IMR-90 (cell line): ENCODE data around the gene ENPP6. TPM values are rescaled to one million over a fixed set of nuclear protein-coding genes. Genes with fewer than 3 reads are reported as not detected.

ENCODE experiments used
- ATAC-seq: fragments of 200-7000 bp; cut with Tn5 transposase; 2 replicates; pipeline ENCODE4 v1.9.1; 2020; ENCODE audit warnings: low read depth, mild to moderate bottlenecking, moderate library complexity
- BruUV-seq: library from RNA; stranded (reverse); fragments of 400-500 nt; replicated peaks from 2 replicates; lab custom pipeline; 2021; lab: Mats Ljungman, UMichigan
- CTCF ChIA-PET: fragments of 300-600 bp; formaldehyde crosslinking; extraction: SDS; loops from one replicate; lab custom pipeline; 2021; ENCODE audit warnings: antibody characterized with exemption; lab: Yijun Ruan, JAX
- POLR2A ChIA-PET: fragments of 300-600 bp; sonication (Branson Sonifier 250); formaldehyde crosslinking; loops from one replicate; lab custom pipeline; 2022; ENCODE audit warnings: antibody characterized with exemption; ENCODE audit not compliant: unreplicated experiment; lab: Charles Lee
- DNase-seq: peaks from one replicate; pipeline ENCODE4 v3.0.0; 2013
- H2AFZ ChIP-seq: replicated peaks from 2 replicates; pipeline ENCODE3; 2013; ENCODE audit warnings: low read length, mild to moderate bottlenecking; ENCODE audit not compliant: poor library complexity
- H2AK5ac ChIP-seq: 2 replicates; pipeline ENCODE4 v1.6.1; 2013; ENCODE audit warnings: low read depth, low read length, inconsistent platforms
- H2AK9ac ChIP-seq: replicated peaks from 2 replicates; pipeline ENCODE3; 2013; ENCODE audit warnings: mild to moderate bottlenecking, low read depth, low read length, moderate library complexity; ENCODE audit not compliant: poor library complexity
- H2BK120ac ChIP-seq: 2 replicates; pipeline ENCODE4 v1.6.1; 2013; ENCODE audit warnings: low read depth, low read length, inconsistent platforms
- H2BK15ac ChIP-seq: 3 replicates; pipeline ENCODE4 v1.6.1; 2013; ENCODE audit warnings: low read depth, low read length, inconsistent platforms
- H2BK20ac ChIP-seq: 2 replicates; pipeline ENCODE4 v1.6.1; 2013; ENCODE audit warnings: low read depth, mild to moderate bottlenecking, inconsistent platforms, low read length, moderate library complexity
- H2BK5ac ChIP-seq: 2 replicates; pipeline ENCODE4 v1.6.1; 2013; ENCODE audit warnings: mild to moderate bottlenecking, low read depth, low read length, inconsistent platforms; ENCODE audit not compliant: poor library complexity, severe bottlenecking
- H3K14ac ChIP-seq: replicated peaks from 2 replicates; pipeline ENCODE4 v1.6.1; 2013; ENCODE audit warnings: low read depth, low read length, inconsistent platforms
- H3K18ac ChIP-seq: 2 replicates; pipeline ENCODE4 v1.6.1; 2013; ENCODE audit warnings: low read depth, low read length, control low read depth
- H3K23ac ChIP-seq: 2 replicates; pipeline ENCODE4 v1.6.1; 2013; ENCODE audit warnings: low read depth, low read length, inconsistent platforms
- H3K27ac ChIP-seq: 2 replicates; pipeline ENCODE4 v1.5.1; 2013; ENCODE audit warnings: mild to moderate bottlenecking, control low read depth, low read length; ENCODE audit not compliant: insufficient read depth
- H3K27me3 ChIP-seq: 2 replicates; pipeline ENCODE4 v1.6.1; 2013; ENCODE audit warnings: low read length; ENCODE audit not compliant: control insufficient read depth, insufficient read depth
- H3K36me3 ChIP-seq: 2 replicates; pipeline ENCODE4 v1.6.1; 2013; ENCODE audit warnings: low read length, mixed read lengths; ENCODE audit not compliant: control insufficient read depth, insufficient read depth
- H3K4ac ChIP-seq: 2 replicates; pipeline ENCODE4 v1.6.1; 2013; ENCODE audit warnings: low read depth, low read length, inconsistent platforms
- H3K4me1 ChIP-seq: 2 replicates; pipeline ENCODE4 v1.6.1; 2013; ENCODE audit warnings: low read length, mixed read lengths; ENCODE audit not compliant: control insufficient read depth, insufficient read depth
- H3K4me2 ChIP-seq: 2 replicates; pipeline ENCODE4 v1.6.1; 2013; ENCODE audit warnings: low read depth, mild to moderate bottlenecking, control low read depth, low read length, moderate library complexity
- H3K4me3 ChIP-seq: 2 replicates; pipeline ENCODE4 v1.5.1; 2013; ENCODE audit warnings: low read depth, mild to moderate bottlenecking, control low read depth, low read length, moderate library complexity; ENCODE audit not compliant: insufficient read depth
- H3K56ac ChIP-seq: 2 replicates; pipeline ENCODE4 v1.6.1; 2013; ENCODE audit warnings: low read length, inconsistent platforms; ENCODE audit not compliant: insufficient read depth; ENCODE audit errors: extremely low read depth
- H3K79me1 ChIP-seq, 2 experiments: 2 replicates each; pipeline ENCODE4 v1.6.1; 2013; ENCODE audit warnings: low read length in 2 of 2, inconsistent platforms in 1 of 2, low read depth in 1 of 2
- H3K9ac ChIP-seq: 2 replicates; pipeline ENCODE4 v1.6.1; 2013; ENCODE audit warnings: low read depth, low read length, control low read depth
- H3K9me1 ChIP-seq: 2 replicates; pipeline ENCODE4 v1.6.1; 2013; ENCODE audit warnings: low read length, inconsistent platforms; ENCODE audit not compliant: insufficient read depth
- H3K9me3 ChIP-seq: 2 replicates; pipeline ENCODE4 v1.6.1; 2013; ENCODE audit warnings: low read length; ENCODE audit not compliant: control insufficient read depth, insufficient read depth
- H4K20me1 ChIP-seq: 2 replicates; pipeline ENCODE4 v1.6.1; 2013; ENCODE audit warnings: low read length, inconsistent platforms; ENCODE audit not compliant: insufficient read depth
- H4K5ac ChIP-seq: 2 replicates; pipeline ENCODE4 v1.6.1; 2013; ENCODE audit warnings: mild to moderate bottlenecking, low read depth, low read length, control low read depth
- H4K8ac ChIP-seq, 2 experiments: 2 replicates each; pipeline ENCODE4 v1.6.1; 2013; ENCODE audit warnings: low read depth in 2 of 2, low read length in 2 of 2, control low read depth in 1 of 2, inconsistent platforms in 1 of 2
- H4K91ac ChIP-seq: 2 replicates; pipeline ENCODE4 v1.6.1; 2013; ENCODE audit warnings: low read depth, low read length, inconsistent platforms; ENCODE audit not compliant: insufficient read depth
- BHLHE40 ChIP-seq: fragments of 150-350 bp; IDR thresholded peaks from 2 replicates; pipeline ENCODE4 v1.6.1; 2016; ENCODE audit warnings: mild to moderate bottlenecking, low read depth, low read length
- CEBPB ChIP-seq: IDR thresholded peaks from 2 replicates; pipeline ENCODE4 v1.6.1; 2012; ENCODE audit warnings: low read depth, low read length, improper control_type of control experiment
- CHD1 ChIP-seq: IDR thresholded peaks from 2 replicates; pipeline ENCODE4 v1.6.1; 2012; ENCODE audit warnings: low read depth, low read length, improper control_type of control experiment
- CTCF ChIP-seq: conservative IDR thresholded peaks from 2 replicates; pipeline ENCODE4 v1.5.1; 2012; ENCODE audit warnings: mild to moderate bottlenecking, low read depth, low read length, improper control_type of control experiment
- FOS ChIP-seq: fragments of 150-350 bp; IDR thresholded peaks from 2 replicates; pipeline ENCODE4 v1.6.1; 2016; ENCODE audit warnings: low read depth, low read length
- MAFK ChIP-seq: IDR thresholded peaks from 2 replicates; pipeline ENCODE4 v1.6.1; 2012; ENCODE audit warnings: low read depth, low read length, improper control_type of control experiment
- MAZ ChIP-seq: IDR thresholded peaks from 2 replicates; pipeline ENCODE4 v1.6.1; 2012; ENCODE audit warnings: low read depth, mild to moderate bottlenecking, low read length, improper control_type of control experiment, moderate library complexity, borderline replicate concordance
- MXI1 ChIP-seq: IDR thresholded peaks from 2 replicates; pipeline ENCODE4 v1.6.1; 2012; ENCODE audit warnings: low read depth, mild to moderate bottlenecking, low read length, moderate library complexity, borderline replicate concordance
- NFE2L2 ChIP-seq: fragments of 150-350 bp; IDR thresholded peaks from 2 replicates; pipeline ENCODE4 v1.6.1; 2016; ENCODE audit warnings: low read depth, mild to moderate bottlenecking, low read length
- POLR2A ChIP-seq: IDR thresholded peaks from 2 replicates; pipeline ENCODE4 v1.6.1; 2012; ENCODE audit warnings: mild to moderate bottlenecking, low read depth, low read length
- RAD21 ChIP-seq: IDR thresholded peaks from 2 replicates; pipeline ENCODE4 v1.6.1; 2012; ENCODE audit warnings: low read length, improper control_type of control experiment
- RCOR1 ChIP-seq: IDR thresholded peaks from 2 replicates; pipeline ENCODE4 v1.6.1; 2012; ENCODE audit warnings: mild to moderate bottlenecking, low read length, improper control_type of control experiment; ENCODE audit not compliant: insufficient replicate concordance
- RFX5 ChIP-seq: IDR thresholded peaks from 2 replicates; pipeline ENCODE4 v1.8.0; 2012; ENCODE audit warnings: low read depth, mild to moderate bottlenecking, low read length, moderate library complexity
- SMC3 ChIP-seq: fragments of 150-350 bp; IDR thresholded peaks from 2 replicates; pipeline ENCODE4 v1.6.1; 2016; ENCODE audit warnings: low read depth, mild to moderate bottlenecking, antibody characterized with exemption, low read length, moderate library complexity
- USF2 ChIP-seq: fragments of 150-350 bp; IDR thresholded peaks from 2 replicates; pipeline ENCODE4 v1.6.1; 2017; ENCODE audit warnings: mild to moderate bottlenecking, antibody characterized with exemption, low read length, low read depth
- WGBS, 2 experiments: methylation state at CpG; one replicate each; pipeline versions ENCODE4 v1.1.5 to v1.1.7; 2013; ENCODE audit warnings: missing lambda C conversion rate in 2 of 2; ENCODE audit not compliant: insufficient read length in 1 of 2; ENCODE audit errors: extremely low coverage in 2 of 2; 5-methylcytosine and 5-hydroxymethylcytosine counted together
- dilution Hi-C: fragments of 300-500 bp; cut with HindIII; formaldehyde crosslinking; loops from one replicate; pipeline ENCODE4 v1.14.3; 2018; ENCODE audit warnings: low sequenced_read_pairs; ENCODE audit not compliant: unreplicated experiment
- in situ Hi-C: fragments of 300-500 bp; cut with MboI; formaldehyde crosslinking; loops from 3 replicates; pipeline ENCODE4 v1.14.3; 2019; ENCODE audit warnings: low sequenced_read_pairs, inconsistent platforms, mixed read lengths
- intact Hi-C: fragments of 100-400 bp; cut with micrococcal nuclease; formaldehyde crosslinking; loops from 2 replicates; pipeline ENCODE4 v1.10.0; 2022
- polyA plus RNA-seq, 3 experiments: library from polyadenylated mRNA; depleted of rRNA; stranded (reverse); fragments of >200 nt; gene quantifications; 2 replicates each; pipeline ENCODE4 v1.2.3, GENCODE V29; 2012; ENCODE audit warnings: low replicate concordance in 1 of 3
- total RNA-seq: library from RNA; depleted of rRNA; stranded (reverse); fragments of >200 nt; gene quantifications from 2 replicates; pipeline ENCODE4 v1.2.3, GENCODE V29; 2012
- TF ChIP-seq, protein P1 (sequence below): fragments of 150-350 bp; IDR thresholded peaks from 2 replicates; pipeline ENCODE4 v1.6.1; 2016; ENCODE audit warnings: low read depth, mild to moderate bottlenecking, low read length, moderate library complexity, borderline replicate concordance

Gene ENPP6
- total and polyA plus RNA-seq, 2 of the 4 experiments (the other 2 are of a cell fraction), result not detected

DNA sequence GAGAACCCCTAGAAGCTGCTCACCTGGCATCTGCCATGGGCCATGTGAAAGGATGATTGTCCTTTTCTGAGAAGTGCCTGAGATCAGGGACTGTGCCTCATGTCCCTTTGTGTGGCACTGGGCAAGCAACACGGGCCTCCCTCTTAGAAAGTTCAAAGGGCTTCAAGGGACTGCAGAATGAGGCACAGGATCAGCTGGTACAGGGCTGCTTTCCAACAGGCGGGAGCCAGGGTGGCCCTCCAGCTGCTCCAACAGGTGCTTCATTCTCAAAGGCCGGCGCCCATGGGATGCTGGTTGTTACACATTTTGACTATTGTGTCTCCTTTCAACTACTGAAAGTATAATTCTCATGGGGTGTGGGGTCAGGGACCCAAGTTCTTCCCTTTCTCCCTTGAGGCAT is 114.7 kb downstream of the ENPP6 start:
- BruUV-seq, result no TSS peak
- no peak overlapping the region for H4K8ac ChIP-seq
- no peaks in the 10 kb centered on the region for H3K79me1 ChIP-seq
- H2AFZ ChIP-seq, result no peak overlapping the region
- H3K4me2 ChIP-seq, result no peak overlapping the region
- no peak overlapping the region for H2AK5ac ChIP-seq
- 0 out of 2 replicates have a peak, but pooled peaks cover 5% of the 10 kb centered on the region for H3K9me1 ChIP-seq
- intact Hi-C loops, result no loop called here
- no peak overlapping the region for H3K4me3 ChIP-seq
- no peak overlapping the region for H2AK9ac ChIP-seq
- H3K23ac ChIP-seq, result no peak overlapping the region
- WGBS, 2 experiments, result 0% methylated on average over 1 of the region's 4 CpGs; no CpG with 5 or more reads in 1 of the 2 experiments
- no peak overlapping the region for H4K91ac ChIP-seq
- CTCF ChIA-PET, result no interaction called here
- H3K4me1 ChIP-seq, result peaks cover 7% of the 10 kb centered on the region; the same call in 1 of the 2 replicates
- H3K56ac ChIP-seq, result no peak overlapping the region
- no peak for ATAC-seq
- TF ChIP-seq RAD21, result no peak
- no peak for TF ChIP-seq MAFK
- TF ChIP-seq MAZ, result no peak
- TF ChIP-seq CTCF, result no peak
- TF ChIP-seq, protein P1, sequence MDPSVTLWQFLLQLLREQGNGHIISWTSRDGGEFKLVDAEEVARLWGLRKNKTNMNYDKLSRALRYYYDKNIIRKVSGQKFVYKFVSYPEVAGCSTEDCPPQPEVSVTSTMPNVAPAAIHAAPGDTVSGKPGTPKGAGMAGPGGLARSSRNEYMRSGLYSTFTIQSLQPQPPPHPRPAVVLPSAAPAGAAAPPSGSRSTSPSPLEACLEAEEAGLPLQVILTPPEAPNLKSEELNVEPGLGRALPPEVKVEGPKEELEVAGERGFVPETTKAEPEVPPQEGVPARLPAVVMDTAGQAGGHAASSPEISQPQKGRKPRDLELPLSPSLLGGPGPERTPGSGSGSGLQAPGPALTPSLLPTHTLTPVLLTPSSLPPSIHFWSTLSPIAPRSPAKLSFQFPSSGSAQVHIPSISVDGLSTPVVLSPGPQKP, result no peak
- no peak for TF ChIP-seq SMC3
- no peak for TF ChIP-seq FOS
- no peak for TF ChIP-seq RCOR1
- no peak for TF ChIP-seq USF2
- no peak for TF ChIP-seq MXI1
- TF ChIP-seq NFE2L2, result no peak
- no peak for TF ChIP-seq POLR2A
- TF ChIP-seq BHLHE40, result no peak
- TF ChIP-seq CHD1, result no peak
- no peak for TF ChIP-seq CEBPB
- no peak for TF ChIP-seq RFX5
- no peak overlapping the region for H2BK120ac ChIP-seq
- no peak overlapping the region for H3K14ac ChIP-seq
- no peak overlapping the region for H2BK15ac ChIP-seq
- H3K27ac ChIP-seq, result no peak overlapping the region
- no peaks in the 10 kb centered on the region; the same call in 1 of the 2 replicates for H3K9me3 ChIP-seq
- in situ Hi-C loops, result no loop called here
- no peak overlapping the region for H2BK20ac ChIP-seq
- POLR2A ChIA-PET, result no interaction called here
- no peak overlapping the region for H3K18ac ChIP-seq
- peaks cover 2% of the 10 kb centered on the region; the same call in 1 of the 2 replicates for H3K27me3 ChIP-seq
- H3K9ac ChIP-seq, result no peak overlapping the region
- H2BK5ac ChIP-seq, result no peak overlapping the region
- DNase-seq, result no peak
- no peak overlapping the region for H4K5ac ChIP-seq
- dilution Hi-C loops, result no loop called here
- H3K36me3 ChIP-seq, result no peaks in the 10 kb centered on the region
- H3K4ac ChIP-seq, result no peak overlapping the region
- no peaks in the 10 kb centered on the region for H4K20me1 ChIP-seq
